CD4-positive, alpha-beta T cell (primary cell): Measurements from ENCODE around the gene TRIM73. TPM values are rescaled to one million over a fixed set of nuclear protein-coding genes. Genes with fewer than 3 reads are reported as not detected.
"Not testable (repeated sequence)": the region's sequence is repeated elsewhere in the genome, so short reads cannot be mapped to it uniquely, and the experiment has no call there.

Experiments used
- ATAC-seq: fragments of 200-7000 bp; cut with Tn5 transposase; one replicate; pipeline ENCODE4 v1.10.0; 2022; ENCODE audit warnings: mild to moderate bottlenecking; ENCODE audit not compliant: poor library complexity
- CTCF ChIA-PET: fragments of 350-600 bp; sonication (Branson Sonifier 250); formaldehyde crosslinking; loops from one replicate; lab custom pipeline; 2021; ENCODE audit warnings: antibody characterized with exemption, inconsistent platforms; lab: Charles Lee
- POLR2A ChIA-PET: fragments of 350-600 bp; sonication (Branson Sonifier 250); formaldehyde crosslinking; loops from one replicate; lab custom pipeline; 2021; ENCODE audit warnings: antibody characterized with exemption, inconsistent platforms; lab: Charles Lee
- DNase-seq, 14 experiments: peaks; one replicate each; pipeline ENCODE4 v3.0.0-alpha.2; 2013 to 2020; ENCODE audit warnings: mixed read lengths in 2 of 14
- H3K27ac ChIP-seq, 2 donors: one replicate each; pipeline versions ENCODE4 v1.5.1 to v1.7.0; 2013; ENCODE audit warnings: low read length in 2 of 2, low read depth in 1 of 2, mild to moderate bottlenecking in 1 of 2
- H3K27me3 ChIP-seq, 2 experiments: 1 replicate in 1 of 2; 2 replicates in 1 of 2; pipeline versions ENCODE4 v1.6.1 to v1.7.0; 2013; ENCODE audit warnings: low read length in 2 of 2, control low read depth in 1 of 2, mild to moderate bottlenecking in 1 of 2, moderate library complexity in 1 of 2; ENCODE audit not compliant: insufficient read depth in 2 of 2, control insufficient read depth in 1 of 2
- H3K36me3 ChIP-seq: one replicate; pipeline ENCODE4 v1.6.1; 2013; ENCODE audit warnings: low read length, control low read depth; ENCODE audit not compliant: insufficient read depth
- H3K4me1 ChIP-seq: one replicate; pipeline ENCODE4 v1.6.1; 2013; ENCODE audit warnings: low read length, control low read depth; ENCODE audit not compliant: insufficient read depth
- H3K4me3 ChIP-seq: one replicate; pipeline ENCODE4 v1.5.1; 2013; ENCODE audit warnings: mild to moderate bottlenecking, low read length, moderate library complexity
- H3K9me3 ChIP-seq, 2 experiments: 1 replicate in 1 of 2; 2 replicates in 1 of 2; pipeline versions ENCODE4 v1.6.1 to v1.7.0; 2013; ENCODE audit warnings: low read length in 2 of 2, mild to moderate bottlenecking in 2 of 2, control low read depth in 1 of 2, moderate library complexity in 1 of 2; ENCODE audit not compliant: control insufficient read depth in 1 of 2, insufficient read depth in 1 of 2
- H3K27ac Mint-ChIP-seq: one replicate; pipeline ENCODE4 v1.8.0; 2020; ENCODE audit warnings: mixed read lengths
- H3K27me3 Mint-ChIP-seq: one replicate; pipeline ENCODE4 v1.8.0; 2021; ENCODE audit warnings: mixed read lengths
- H3K36me3 Mint-ChIP-seq: one replicate; pipeline ENCODE4 v1.8.0; 2021; ENCODE audit warnings: low read depth, mixed read lengths
- H3K4me1 Mint-ChIP-seq: one replicate; pipeline ENCODE4 v1.8.0; 2021; ENCODE audit warnings: low read depth, mixed read lengths
- H3K4me3 Mint-ChIP-seq: one replicate; pipeline ENCODE4 v1.8.0; 2020; ENCODE audit warnings: mild to moderate bottlenecking, mixed read lengths
- H3K9me3 Mint-ChIP-seq: one replicate; pipeline ENCODE4 v1.8.0; 2020; ENCODE audit warnings: mixed read lengths
- intact Hi-C, 2 experiments: fragments of 100-400 bp; cut with DNase I in 1 of 2; cut with micrococcal nuclease in 1 of 2; formaldehyde crosslinking; loops; one replicate each; pipeline versions ENCODE4 v1.15.1 to v1.9.0; 2023 to 2025; cut with DNase I, micrococcal nuclease
- polyA plus RNA-seq, 2 donors: library from polyadenylated mRNA; unstranded; fragments of 120-200 nt; gene quantifications; one replicate each; pipeline ENCODE4 v1.2.1, GENCODE V29; 2013
- total RNA-seq, 174 experiments: library from RNA in 2 of 174; stranded (reverse) in 2 of 174; gene quantifications; one replicate each; pipeline ENCODE4 v1.2.3 and lab custom pipeline; 2021 to 2026

Gene TRIM73
- total RNA-seq, result 10 to 100 TPM; 19.1 to 22.3 TPM
- polyA plus RNA-seq (2013, experiment 1 of 2), result 6.8 TPM
- polyA plus RNA-seq (2013, experiment 2 of 2), result 7.0 TPM
- total RNA-seq (lab: John Stamatoyannopoulos, UW), result 0 to 3.6 (median 0.81) reads per million in 172 experiments

DNA sequence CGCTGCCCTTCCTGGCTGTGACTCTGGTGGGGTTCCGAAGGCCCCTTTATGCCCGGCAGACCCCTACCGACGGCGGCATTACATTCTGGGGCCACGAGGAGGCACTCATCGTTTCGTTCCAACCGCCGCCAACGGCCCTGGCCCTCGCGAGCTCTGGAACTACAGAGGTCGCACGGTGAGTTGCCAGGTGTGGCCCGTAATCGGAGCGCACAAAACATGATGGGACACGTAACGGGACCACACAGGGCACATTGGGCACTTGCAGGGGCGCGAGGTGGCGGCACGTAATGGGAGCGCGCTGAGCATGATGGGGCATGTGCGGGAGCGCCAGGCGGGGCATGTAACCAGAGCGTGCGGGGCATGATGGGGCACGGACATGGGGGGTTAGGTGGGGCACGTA lies at the start of gene TRIM73:
TRIM73 (plus strand) TSS at position 301 of the 400 bp plus-strand sequence. CDS start 3,305 bp downstream, outside the sequence.
- H3K9me3 ChIP-seq, CTCF ChIA-PET, ATAC-seq, H3K36me3 ChIP-seq, intact Hi-C loops, H3K27me3 Mint-ChIP-seq, DNase-seq, H3K4me1 ChIP-seq, H3K4me1 Mint-ChIP-seq, H3K4me3 Mint-ChIP-seq, POLR2A ChIA-PET, H3K27ac Mint-ChIP-seq, H3K36me3 Mint-ChIP-seq, H3K4me3 ChIP-seq, H3K27ac ChIP-seq, H3K27me3 ChIP-seq, H3K9me3 Mint-ChIP-seq: not testable (repeated sequence)

GRCh38 chr7:75358671-75359541 lies 36.5 kb upstream of the TRIM73 start:
- CTCF ChIA-PET, H3K27ac ChIP-seq, POLR2A ChIA-PET, H3K36me3 Mint-ChIP-seq, H3K9me3 Mint-ChIP-seq, intact Hi-C loops, H3K4me1 ChIP-seq, H3K36me3 ChIP-seq, H3K9me3 ChIP-seq, H3K4me1 Mint-ChIP-seq, H3K27me3 ChIP-seq, H3K27me3 Mint-ChIP-seq: not testable (repeated sequence)
- Mint-ChIP-seq H3K27ac (peak overlapping the region; percentile 92), H3K4me3 (peak overlapping the region; percentile 93)
- ATAC-seq, result peak; percentile 79
- DNase-seq, result peak in 10 of 14 experiments; percentile 0 to 80 (median 19)
- H3K4me3 ChIP-seq, result peak overlapping the region; percentile 37

GRCh38 chr7:75359542-75359848 lies 35.9 kb upstream of the TRIM73 start:
- H3K36me3 ChIP-seq, H3K27me3 Mint-ChIP-seq, intact Hi-C loops, H3K9me3 ChIP-seq, POLR2A ChIA-PET, H3K27me3 ChIP-seq, ATAC-seq, H3K4me1 Mint-ChIP-seq, CTCF ChIA-PET, H3K4me1 ChIP-seq, H3K9me3 Mint-ChIP-seq, H3K4me3 ChIP-seq, DNase-seq, H3K4me3 Mint-ChIP-seq, H3K36me3 Mint-ChIP-seq, H3K27ac ChIP-seq: not testable (repeated sequence)
- peak overlapping the region; percentile 92 for H3K27ac Mint-ChIP-seq

- ATAC-seq, POLR2A ChIA-PET, H3K27me3 Mint-ChIP-seq, CTCF ChIA-PET, H3K36me3 Mint-ChIP-seq, H3K27ac Mint-ChIP-seq, H3K4me1 ChIP-seq, H3K9me3 ChIP-seq, H3K9me3 Mint-ChIP-seq, H3K36me3 ChIP-seq, H3K4me1 Mint-ChIP-seq, H3K27me3 ChIP-seq, DNase-seq, H3K27ac ChIP-seq, H3K4me3 ChIP-seq, intact Hi-C loops, H3K4me3 Mint-ChIP-seq: not testable (repeated sequence)
Observed at GRCh38 chr7:75364079-75364478, 31.4 kb upstream of the TRIM73 start.

- H3K27ac ChIP-seq, H3K4me3 ChIP-seq, H3K4me1 Mint-ChIP-seq, CTCF ChIA-PET, DNase-seq, H3K4me1 ChIP-seq, ATAC-seq, H3K9me3 ChIP-seq, H3K27me3 Mint-ChIP-seq, H3K27ac Mint-ChIP-seq, H3K27me3 ChIP-seq, H3K4me3 Mint-ChIP-seq, intact Hi-C loops, H3K36me3 ChIP-seq, H3K9me3 Mint-ChIP-seq, POLR2A ChIA-PET, H3K36me3 Mint-ChIP-seq: not testable (repeated sequence)
Observed at GRCh38 chr7:75366643-75367042, 28.8 kb upstream of the TRIM73 start.

DNA sequence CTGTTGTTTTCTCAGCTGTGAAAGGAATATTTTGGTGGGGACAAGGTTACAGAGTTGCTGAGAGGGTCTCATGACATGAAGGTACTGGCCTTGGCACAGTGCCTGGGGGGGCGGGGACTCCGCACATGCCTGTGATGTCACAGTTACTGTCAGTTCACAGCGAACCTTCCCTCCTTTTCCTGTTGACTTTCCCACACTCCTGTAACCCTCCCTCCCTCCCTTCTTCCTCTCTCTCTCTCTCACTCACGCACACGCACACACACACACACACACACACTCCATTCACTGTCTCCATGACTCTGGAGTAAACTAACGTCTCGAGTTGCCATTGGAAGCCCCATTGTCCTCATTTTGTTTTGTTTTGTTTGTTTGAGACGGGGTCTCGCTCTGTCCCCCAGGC lies 28.1 kb upstream of the TRIM73 start:
- H3K4me1 Mint-ChIP-seq, POLR2A ChIA-PET, H3K9me3 Mint-ChIP-seq, H3K4me3 Mint-ChIP-seq, H3K27ac ChIP-seq, H3K27me3 Mint-ChIP-seq, H3K4me3 ChIP-seq, ATAC-seq, H3K27ac Mint-ChIP-seq, H3K9me3 ChIP-seq, H3K36me3 ChIP-seq, H3K36me3 Mint-ChIP-seq, CTCF ChIA-PET, H3K27me3 ChIP-seq, H3K4me1 ChIP-seq, DNase-seq, intact Hi-C loops: not testable (repeated sequence)

DNA sequence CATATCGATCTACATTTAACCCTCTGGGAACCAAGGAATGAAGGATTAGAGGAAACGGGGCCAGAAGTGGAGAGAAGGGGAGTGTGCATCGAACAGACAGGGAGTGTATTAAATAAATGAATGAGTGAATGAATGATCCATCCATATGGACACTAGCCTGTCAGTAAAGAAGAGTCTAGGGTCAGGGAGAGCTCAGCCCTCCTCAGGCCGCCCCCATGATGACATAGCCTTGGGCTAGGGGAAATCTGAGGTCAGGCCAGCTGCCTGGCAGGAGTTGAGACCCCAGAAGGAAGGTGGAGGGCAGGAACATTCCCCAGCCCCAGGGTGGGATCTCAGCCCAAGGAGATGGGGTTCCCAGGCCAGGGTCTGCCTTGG lies 21.3 kb upstream of the TRIM73 start:
- H3K36me3 Mint-ChIP-seq, H3K27ac Mint-ChIP-seq, intact Hi-C loops, POLR2A ChIA-PET, H3K9me3 Mint-ChIP-seq, H3K27ac ChIP-seq, ATAC-seq, H3K4me1 ChIP-seq, DNase-seq, H3K9me3 ChIP-seq, H3K27me3 Mint-ChIP-seq, H3K27me3 ChIP-seq, H3K4me3 ChIP-seq, H3K36me3 ChIP-seq, H3K4me3 Mint-ChIP-seq, CTCF ChIA-PET, H3K4me1 Mint-ChIP-seq: not testable (repeated sequence)
